ENCODE results near the gene NRCAM.

GRCh38 chr7:108301387-108301786 is 154.8 kb downstream of the NRCAM start:
- TF ChIP-seq CTCF (conservative IDR thresholded peaks at IDR 0.05), result no peak
- TF ChIP-seq EZH2 (IDR thresholded peaks at IDR 0.05; ENCODE audit: low read depth), result no peak

All from PC-9 (cell line).